IMR-90 (cell line): Measurements from ENCODE around the gene ZNF506.

Source experiments
- BHLHE40 ChIP-seq: fragments of 150-350 bp; IDR thresholded peaks from 2 replicates; pipeline ENCODE4 v1.6.1; 2016; ENCODE audit warnings: mild to moderate bottlenecking, low read depth, low read length
- CEBPB ChIP-seq: IDR thresholded peaks from 2 replicates; pipeline ENCODE4 v1.6.1; 2012; ENCODE audit warnings: low read depth, low read length, improper control_type of control experiment
- CHD1 ChIP-seq: IDR thresholded peaks from 2 replicates; pipeline ENCODE4 v1.6.1; 2012; ENCODE audit warnings: low read depth, low read length, improper control_type of control experiment
- FOS ChIP-seq: fragments of 150-350 bp; IDR thresholded peaks from 2 replicates; pipeline ENCODE4 v1.6.1; 2016; ENCODE audit warnings: low read depth, low read length
- MXI1 ChIP-seq: IDR thresholded peaks from 2 replicates; pipeline ENCODE4 v1.6.1; 2012; ENCODE audit warnings: low read depth, mild to moderate bottlenecking, low read length, moderate library complexity, borderline replicate concordance
- NFE2L2 ChIP-seq: fragments of 150-350 bp; IDR thresholded peaks from 2 replicates; pipeline ENCODE4 v1.6.1; 2016; ENCODE audit warnings: low read depth, mild to moderate bottlenecking, low read length
- POLR2A ChIP-seq: IDR thresholded peaks from 2 replicates; pipeline ENCODE4 v1.6.1; 2012; ENCODE audit warnings: mild to moderate bottlenecking, low read depth, low read length
- RAD21 ChIP-seq: IDR thresholded peaks from 2 replicates; pipeline ENCODE4 v1.6.1; 2012; ENCODE audit warnings: low read length, improper control_type of control experiment
- RCOR1 ChIP-seq: IDR thresholded peaks from 2 replicates; pipeline ENCODE4 v1.6.1; 2012; ENCODE audit warnings: mild to moderate bottlenecking, low read length, improper control_type of control experiment; ENCODE audit not compliant: insufficient replicate concordance
- RFX5 ChIP-seq: IDR thresholded peaks from 2 replicates; pipeline ENCODE4 v1.8.0; 2012; ENCODE audit warnings: low read depth, mild to moderate bottlenecking, low read length, moderate library complexity
- SMC3 ChIP-seq: fragments of 150-350 bp; IDR thresholded peaks from 2 replicates; pipeline ENCODE4 v1.6.1; 2016; ENCODE audit warnings: low read depth, mild to moderate bottlenecking, antibody characterized with exemption, low read length, moderate library complexity
- TF ChIP-seq, protein P1 (sequence below): conservative IDR thresholded peaks from 2 replicates; pipeline ENCODE4 v1.5.1; 2012; ENCODE audit warnings: mild to moderate bottlenecking, low read depth, low read length, improper control_type of control experiment
- TF ChIP-seq, protein P2 (sequence below): fragments of 150-350 bp; IDR thresholded peaks from 2 replicates; pipeline ENCODE4 v1.6.1; 2017; ENCODE audit warnings: mild to moderate bottlenecking, antibody characterized with exemption, low read length, low read depth
- TF ChIP-seq, protein P3 (sequence below): fragments of 150-350 bp; IDR thresholded peaks from 2 replicates; pipeline ENCODE4 v1.6.1; 2016; ENCODE audit warnings: low read depth, mild to moderate bottlenecking, low read length, moderate library complexity, borderline replicate concordance

DNA sequence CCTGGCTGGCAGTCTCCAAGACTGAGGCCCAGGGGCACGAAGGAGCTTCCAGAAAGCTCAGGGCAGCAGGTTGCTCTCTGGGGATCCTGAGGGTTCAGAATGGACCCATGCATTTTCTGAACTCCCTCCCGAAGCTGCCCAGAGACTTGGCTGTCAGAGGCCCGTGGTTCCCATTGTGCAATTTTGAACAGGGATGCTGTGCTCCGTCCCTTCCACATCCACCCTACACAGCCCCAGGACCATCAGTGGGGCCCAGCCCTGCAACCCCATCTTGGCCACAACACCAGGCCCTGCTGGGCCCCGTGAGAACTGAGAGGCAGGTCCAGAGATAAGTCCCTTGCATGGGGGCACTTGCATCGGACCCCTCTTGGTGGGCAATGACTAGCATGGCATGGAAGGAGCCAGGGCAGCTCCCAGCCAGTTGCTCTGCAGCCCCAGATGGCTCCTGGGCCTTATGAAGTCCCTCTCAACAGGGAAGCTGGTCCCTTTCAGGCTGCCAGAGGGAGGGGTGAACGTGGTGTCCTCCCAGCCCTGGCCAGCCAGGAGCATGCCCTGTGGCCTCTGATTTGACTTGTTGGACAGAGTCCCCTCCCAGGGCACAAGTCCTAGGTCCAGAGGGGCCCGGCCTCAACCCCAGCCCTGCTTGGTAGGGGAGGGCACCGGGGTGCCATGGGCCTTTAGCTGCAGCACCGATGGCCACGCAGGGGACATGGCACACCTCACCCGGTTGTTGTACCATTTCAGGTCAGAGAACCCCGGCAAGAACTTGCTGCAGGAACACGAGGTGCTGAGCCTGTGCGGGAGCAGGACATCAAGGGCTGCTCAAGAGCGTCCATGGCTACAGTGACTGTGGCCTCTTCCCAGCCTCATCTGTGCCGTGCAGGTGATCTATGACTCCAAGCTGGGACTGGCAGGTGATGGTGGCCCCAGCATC is 71.4 kb downstream of the ZNF506 start:
- TF ChIP-seq POLR2A (no peak), RAD21 (no peak), RFX5 (no peak), FOS (no peak), SMC3 (no peak), NFE2L2 (no peak), RCOR1 (no peak), MXI1 (no peak), CEBPB (no peak), BHLHE40 (no peak), CHD1 (no peak)
- TF ChIP-seq, protein P1, sequence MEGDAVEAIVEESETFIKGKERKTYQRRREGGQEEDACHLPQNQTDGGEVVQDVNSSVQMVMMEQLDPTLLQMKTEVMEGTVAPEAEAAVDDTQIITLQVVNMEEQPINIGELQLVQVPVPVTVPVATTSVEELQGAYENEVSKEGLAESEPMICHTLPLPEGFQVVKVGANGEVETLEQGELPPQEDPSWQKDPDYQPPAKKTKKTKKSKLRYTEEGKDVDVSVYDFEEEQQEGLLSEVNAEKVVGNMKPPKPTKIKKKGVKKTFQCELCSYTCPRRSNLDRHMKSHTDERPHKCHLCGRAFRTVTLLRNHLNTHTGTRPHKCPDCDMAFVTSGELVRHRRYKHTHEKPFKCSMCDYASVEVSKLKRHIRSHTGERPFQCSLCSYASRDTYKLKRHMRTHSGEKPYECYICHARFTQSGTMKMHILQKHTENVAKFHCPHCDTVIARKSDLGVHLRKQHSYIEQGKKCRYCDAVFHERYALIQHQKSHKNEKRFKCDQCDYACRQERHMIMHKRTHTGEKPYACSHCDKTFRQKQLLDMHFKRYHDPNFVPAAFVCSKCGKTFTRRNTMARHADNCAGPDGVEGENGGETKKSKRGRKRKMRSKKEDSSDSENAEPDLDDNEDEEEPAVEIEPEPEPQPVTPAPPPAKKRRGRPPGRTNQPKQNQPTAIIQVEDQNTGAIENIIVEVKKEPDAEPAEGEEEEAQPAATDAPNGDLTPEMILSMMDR, result no peak
- TF ChIP-seq, protein P2, sequence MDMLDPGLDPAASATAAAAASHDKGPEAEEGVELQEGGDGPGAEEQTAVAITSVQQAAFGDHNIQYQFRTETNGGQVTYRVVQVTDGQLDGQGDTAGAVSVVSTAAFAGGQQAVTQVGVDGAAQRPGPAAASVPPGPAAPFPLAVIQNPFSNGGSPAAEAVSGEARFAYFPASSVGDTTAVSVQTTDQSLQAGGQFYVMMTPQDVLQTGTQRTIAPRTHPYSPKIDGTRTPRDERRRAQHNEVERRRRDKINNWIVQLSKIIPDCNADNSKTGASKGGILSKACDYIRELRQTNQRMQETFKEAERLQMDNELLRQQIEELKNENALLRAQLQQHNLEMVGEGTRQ, result no peak
- TF ChIP-seq, protein P3, sequence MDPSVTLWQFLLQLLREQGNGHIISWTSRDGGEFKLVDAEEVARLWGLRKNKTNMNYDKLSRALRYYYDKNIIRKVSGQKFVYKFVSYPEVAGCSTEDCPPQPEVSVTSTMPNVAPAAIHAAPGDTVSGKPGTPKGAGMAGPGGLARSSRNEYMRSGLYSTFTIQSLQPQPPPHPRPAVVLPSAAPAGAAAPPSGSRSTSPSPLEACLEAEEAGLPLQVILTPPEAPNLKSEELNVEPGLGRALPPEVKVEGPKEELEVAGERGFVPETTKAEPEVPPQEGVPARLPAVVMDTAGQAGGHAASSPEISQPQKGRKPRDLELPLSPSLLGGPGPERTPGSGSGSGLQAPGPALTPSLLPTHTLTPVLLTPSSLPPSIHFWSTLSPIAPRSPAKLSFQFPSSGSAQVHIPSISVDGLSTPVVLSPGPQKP, result no peak
